AG04449 (cell line): ENCODE measurements around the gene CRB2.

Experiments used
- CTCF ChIA-PET: fragments of 350-600 bp; formaldehyde crosslinking; extraction: SDS; loops from one replicate; lab custom pipeline; 2021; ENCODE audit warnings: antibody characterized with exemption; lab: Yijun Ruan, JAX
- POLR2A ChIA-PET: fragments of 400-600, 350-600 bp; formaldehyde crosslinking; extraction: SDS; loops from one replicate; lab custom pipeline; 2020; ENCODE audit warnings: antibody characterized with exemption, inconsistent platforms; lab: Yijun Ruan, JAX
- DNase-seq: peaks from one replicate; pipeline ENCODE4 v3.0.0-alpha.2; 2010; ENCODE audit warnings: low read depth, low spot score
- H3K4me3 ChIP-seq: 2 replicates; pipeline ENCODE4 v1.5.1; 2011; ENCODE audit warnings: low read depth, mild to moderate bottlenecking, control low read depth, low read length
- TF ChIP-seq, protein P1 (sequence below): IDR thresholded peaks from one replicate; pipeline ENCODE4 v1.5.1; 2011; ENCODE audit warnings: mild to moderate bottlenecking, moderate library complexity, low read length, control low read depth, inconsistent platforms; ENCODE audit not compliant: insufficient read depth; ENCODE audit errors: missing control alignments

The CRB2 gene

GRCh38 chr9:123425261-123425821, 69.3 kb downstream of the CRB2 start:
- TF ChIP-seq, protein P1, sequence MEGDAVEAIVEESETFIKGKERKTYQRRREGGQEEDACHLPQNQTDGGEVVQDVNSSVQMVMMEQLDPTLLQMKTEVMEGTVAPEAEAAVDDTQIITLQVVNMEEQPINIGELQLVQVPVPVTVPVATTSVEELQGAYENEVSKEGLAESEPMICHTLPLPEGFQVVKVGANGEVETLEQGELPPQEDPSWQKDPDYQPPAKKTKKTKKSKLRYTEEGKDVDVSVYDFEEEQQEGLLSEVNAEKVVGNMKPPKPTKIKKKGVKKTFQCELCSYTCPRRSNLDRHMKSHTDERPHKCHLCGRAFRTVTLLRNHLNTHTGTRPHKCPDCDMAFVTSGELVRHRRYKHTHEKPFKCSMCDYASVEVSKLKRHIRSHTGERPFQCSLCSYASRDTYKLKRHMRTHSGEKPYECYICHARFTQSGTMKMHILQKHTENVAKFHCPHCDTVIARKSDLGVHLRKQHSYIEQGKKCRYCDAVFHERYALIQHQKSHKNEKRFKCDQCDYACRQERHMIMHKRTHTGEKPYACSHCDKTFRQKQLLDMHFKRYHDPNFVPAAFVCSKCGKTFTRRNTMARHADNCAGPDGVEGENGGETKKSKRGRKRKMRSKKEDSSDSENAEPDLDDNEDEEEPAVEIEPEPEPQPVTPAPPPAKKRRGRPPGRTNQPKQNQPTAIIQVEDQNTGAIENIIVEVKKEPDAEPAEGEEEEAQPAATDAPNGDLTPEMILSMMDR = no peak
- no peak overlapping the region for H3K4me3 ChIP-seq
- CTCF ChIA-PET = no interaction called here
- DNase-seq = no peak
- POLR2A ChIA-PET = no interaction called here

GRCh38 chr9:123425836-123426365, 69.9 kb downstream of the CRB2 start:
- TF ChIP-seq, protein P1 = no peak
- ChIA-PET CTCF (interaction anchor here (1.1 kb wide), 1 partner anchor 35 kb away, joined by 3 read pairs; no protein-coding TSS in a partner anchor), POLR2A (no interaction called here)

DNA sequence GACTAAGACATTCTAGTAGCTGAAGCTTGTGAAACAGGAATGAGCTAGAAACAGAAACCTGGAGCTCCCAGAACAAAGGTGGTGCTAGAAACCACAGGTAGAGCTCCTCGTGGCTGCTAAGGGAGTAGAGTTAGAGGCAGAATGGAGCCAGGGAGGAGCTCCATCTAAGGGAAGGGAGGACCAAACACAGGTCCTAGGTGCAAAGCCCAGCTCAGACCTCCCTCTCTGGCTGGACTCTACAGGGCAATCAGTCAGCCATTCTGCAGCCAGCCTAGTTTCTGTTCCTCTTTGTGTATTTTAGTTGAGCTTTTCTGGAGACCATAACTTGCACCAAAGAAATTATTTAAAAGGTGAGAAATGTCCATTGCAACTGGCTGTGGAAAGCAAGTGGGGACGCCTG, 70.4 kb downstream of the CRB2 start:
- H3K4me3 ChIP-seq = no peak overlapping the region
- ChIA-PET CTCF (interaction anchor here (1.1 kb wide), 1 partner anchor 35 kb away, joined by 3 read pairs; no protein-coding TSS in a partner anchor), POLR2A (no interaction called here)
- DNase-seq = no peak
- TF ChIP-seq, protein P1 = no peak

More at GRCh38 chr9:123425836-123426365, 69.9 kb downstream of the CRB2 start:
- DNase-seq = no peak
- H3K4me3 ChIP-seq = no peak overlapping the region
